Lung (tissue), 12 donors: ENCODE data around the gene WSCD2. TPM values are rescaled to one million over a fixed set of nuclear protein-coding genes. Genes with fewer than 3 reads are reported as not detected.

ENCODE experiments used
- ATAC-seq: fragments of 200-7000 bp; cut with Tn5 transposase; one replicate; pipeline ENCODE4 v1.9.1; 2020; ENCODE audit warnings: moderate number of reproducible peaks; ENCODE audit not compliant: insufficient read depth, low FRiP score
- DNase-seq, 3 donors: peaks; one replicate each; pipeline ENCODE4 v3.0.0-alpha.2; 2013 to 2017
- H3K27ac ChIP-seq, 2 donors: one replicate each; pipeline ENCODE4 v1.5.1; 2013; ENCODE audit warnings: mild to moderate bottlenecking in 2 of 2, moderate library complexity in 2 of 2, control low read depth in 1 of 2, inconsistent platforms in 1 of 2, low read depth in 1 of 2, low read length in 1 of 2
- H3K27me3 ChIP-seq, 3 donors: one replicate each; pipeline ENCODE4 v1.5.1; 2013; ENCODE audit warnings: low read length in 2 of 3; ENCODE audit not compliant: control insufficient read depth in 3 of 3, insufficient read depth in 3 of 3
- H3K36me3 ChIP-seq, 4 donors: one replicate each; pipeline ENCODE4 v1.5.1; 2013; ENCODE audit warnings: low read length in 4 of 4, mild to moderate bottlenecking in 1 of 4, moderate library complexity in 1 of 4; ENCODE audit not compliant: control insufficient read depth in 4 of 4, insufficient read depth in 4 of 4
- H3K4me1 ChIP-seq, 5 donors: one replicate each; pipeline ENCODE4 v1.5.1; 2013; ENCODE audit warnings: low read length in 5 of 5, mild to moderate bottlenecking in 2 of 5, moderate library complexity in 1 of 5; ENCODE audit not compliant: control insufficient read depth in 5 of 5, insufficient read depth in 5 of 5
- H3K4me3 ChIP-seq: one replicate; pipeline ENCODE4 v1.5.1; 2013; ENCODE audit warnings: mild to moderate bottlenecking, control low read depth, moderate library complexity
- H3K9ac ChIP-seq, 2 donors: one replicate each; pipeline ENCODE4 v1.5.1; 2013; ENCODE audit warnings: low read length in 2 of 2, control low read depth in 1 of 2; ENCODE audit not compliant: insufficient read depth in 1 of 2
- H3K9me3 ChIP-seq, 4 donors: one replicate each; pipeline ENCODE4 v1.5.1; 2013; ENCODE audit warnings: low read length in 3 of 4, mild to moderate bottlenecking in 1 of 4, moderate library complexity in 1 of 4; ENCODE audit not compliant: control insufficient read depth in 4 of 4, insufficient read depth in 3 of 4
- WGBS, 2 donors: extraction: QIAGEN DNeasy Blood & Tissue Kit; methylation state at CpG; one replicate each; pipeline ENCODE4 v1.1.7; 2013; 5-methylcytosine and 5-hydroxymethylcytosine counted together
- polyA plus RNA-seq, 2 donors: library from polyadenylated mRNA; stranded (reverse); fragments of 200-250 nt; gene quantifications; one replicate each; pipeline ENCODE4 v1.2.1, GENCODE V29; 2013
- total RNA-seq, 2 donors: library from RNA; depleted of rRNA in 1 of 2; stranded (reverse); fragments of >200 nt in 1 of 2; gene quantifications; one replicate each; pipeline ENCODE4 v1.2.1, GENCODE V29; 2014 to 2021
- TF ChIP-seq, protein P1 (sequence below): IDR thresholded peaks from 2 replicates; pipeline ENCODE4 v1.5.1; 2012; ENCODE audit warnings: mild to moderate bottlenecking; ENCODE audit errors: control extremely low read depth, extremely low read depth
- donor health status: control.
- donor health status: control.
- donor health status: Bipolar disorder and iron deficiency.
- donor health status: healthy.
- donor health status: DM: yes; HTN: yes; CAD: no.

The WSCD2 gene
- total and polyA plus RNA-seq, 4 donors, result 0.02 to 1.8 (median 0.40) TPM

DNA sequence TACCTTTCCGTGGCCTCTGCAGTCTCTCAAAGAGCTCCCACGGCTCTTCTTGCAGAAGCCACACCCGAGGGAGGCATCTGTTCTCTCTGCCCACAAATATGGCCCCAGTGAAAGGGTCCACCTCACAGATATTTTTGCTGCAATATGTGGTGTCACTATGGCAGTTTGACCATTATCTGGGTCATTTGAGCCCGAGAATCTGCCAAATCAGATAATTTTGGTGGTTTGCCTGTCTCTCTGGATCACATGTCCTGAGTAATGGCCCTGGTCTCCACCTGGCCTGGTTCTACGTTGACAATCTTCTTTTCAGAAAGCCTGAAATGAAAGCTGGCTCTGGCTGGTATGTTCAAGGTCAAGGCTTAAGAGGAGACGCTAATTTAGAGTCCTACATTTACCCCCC lies 5.7 kb upstream of the WSCD2 start:
- Histone ChIP-seq H3K27me3 (peaks cover 0 to 19% (median 16%) of the 10 kb centered on the region in 3 donors), H3K36me3 (no peaks in the 10 kb centered on the region), H3K4me3 (no peak overlapping the region), H3K9me3 (peaks cover 0 to 9% (median 1%) of the 10 kb centered on the region in 4 donors), H3K27ac (no peak overlapping the region), H3K4me1 (peaks cover 0 to 3% (median 0%) of the 10 kb centered on the region in 5 donors), H3K9ac (no peak overlapping the region)
- DNase-seq, result no peak
- TF ChIP-seq, protein P1, sequence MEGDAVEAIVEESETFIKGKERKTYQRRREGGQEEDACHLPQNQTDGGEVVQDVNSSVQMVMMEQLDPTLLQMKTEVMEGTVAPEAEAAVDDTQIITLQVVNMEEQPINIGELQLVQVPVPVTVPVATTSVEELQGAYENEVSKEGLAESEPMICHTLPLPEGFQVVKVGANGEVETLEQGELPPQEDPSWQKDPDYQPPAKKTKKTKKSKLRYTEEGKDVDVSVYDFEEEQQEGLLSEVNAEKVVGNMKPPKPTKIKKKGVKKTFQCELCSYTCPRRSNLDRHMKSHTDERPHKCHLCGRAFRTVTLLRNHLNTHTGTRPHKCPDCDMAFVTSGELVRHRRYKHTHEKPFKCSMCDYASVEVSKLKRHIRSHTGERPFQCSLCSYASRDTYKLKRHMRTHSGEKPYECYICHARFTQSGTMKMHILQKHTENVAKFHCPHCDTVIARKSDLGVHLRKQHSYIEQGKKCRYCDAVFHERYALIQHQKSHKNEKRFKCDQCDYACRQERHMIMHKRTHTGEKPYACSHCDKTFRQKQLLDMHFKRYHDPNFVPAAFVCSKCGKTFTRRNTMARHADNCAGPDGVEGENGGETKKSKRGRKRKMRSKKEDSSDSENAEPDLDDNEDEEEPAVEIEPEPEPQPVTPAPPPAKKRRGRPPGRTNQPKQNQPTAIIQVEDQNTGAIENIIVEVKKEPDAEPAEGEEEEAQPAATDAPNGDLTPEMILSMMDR, result no peak
- WGBS, 2 donors, result 76 to 84% methylated on average over 6 of the region's 6 CpGs
- ATAC-seq, result no peak

DNA sequence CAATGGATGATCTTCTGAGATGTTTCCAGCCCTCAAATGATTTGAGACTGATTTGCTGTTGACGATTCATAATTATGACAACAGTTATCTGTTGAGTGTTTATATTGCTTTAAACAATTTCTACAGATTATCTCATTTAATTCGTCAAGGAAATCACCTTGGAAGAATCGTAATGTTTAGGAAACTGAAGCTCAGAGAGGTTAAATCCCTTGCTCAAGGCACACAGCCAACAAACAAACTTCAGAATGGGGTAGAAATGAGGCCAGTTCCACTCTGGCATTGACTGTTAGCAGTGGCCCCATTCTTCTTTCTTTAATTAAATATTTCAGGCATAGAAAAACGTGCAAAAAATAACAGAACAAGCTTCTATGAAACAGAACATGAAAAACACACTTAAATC lies 4.0 kb upstream of the WSCD2 start:
- no peak overlapping the region for H3K9ac ChIP-seq
- peaks cover 0 to 13% (median 3%) of the 10 kb centered on the region in 5 donors for H3K4me1 ChIP-seq
- DNase-seq (no peak), ATAC-seq (no peak)
- no peak overlapping the region for H3K27ac ChIP-seq
- 51 to 66% methylated on average over 4 of the region's 4 CpGs for WGBS, 2 donors
- H3K4me3 ChIP-seq, result no peak overlapping the region
- TF ChIP-seq, protein P1, result no peak
- peaks cover 0 to 25% (median 18%) of the 10 kb centered on the region in 3 donors for H3K27me3 ChIP-seq
- peaks cover 0 to 9% (median 1%) of the 10 kb centered on the region in 4 donors for H3K9me3 ChIP-seq
- H3K36me3 ChIP-seq, result no peaks in the 10 kb centered on the region

DNA sequence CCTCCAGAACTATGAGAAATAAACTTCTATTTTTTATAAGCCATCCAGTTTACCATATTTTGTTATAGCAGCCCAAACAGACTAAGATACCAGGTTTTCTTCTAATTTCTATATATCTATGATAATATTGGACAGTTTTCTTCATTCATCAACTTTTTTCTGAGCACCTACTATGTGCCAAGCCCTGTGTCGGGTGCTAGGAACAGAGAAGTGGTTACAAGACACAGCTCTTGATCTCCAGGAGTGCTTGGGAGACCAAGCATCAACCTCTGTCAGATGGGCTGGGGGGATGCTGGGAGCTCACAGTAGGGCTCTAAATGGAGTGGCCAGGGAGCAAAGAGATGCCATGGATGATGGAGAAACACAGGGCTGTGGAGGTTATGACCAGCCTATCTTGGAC lies 2.9 kb upstream of the WSCD2 start:
- Histone ChIP-seq H3K4me3 (no peak overlapping the region), H3K9me3 (peaks cover 0 to 9% (median 1%) of the 10 kb centered on the region in 4 donors), H3K27ac (no peak overlapping the region), H3K27me3 (peaks cover 0 to 32% (median 18%) of the 10 kb centered on the region in 3 donors), H3K9ac (no peak overlapping the region), H3K4me1 (peaks cover 0 to 14% (median 0%) of the 10 kb centered on the region in 5 donors), H3K36me3 (no peaks in the 10 kb centered on the region)
- TF ChIP-seq, protein P1, result no peak
- DNase-seq, result no peak
- ATAC-seq, result no peak
- 81 to 86% methylated on average over 1 of the region's 1 CpG for WGBS, 2 donors

DNA sequence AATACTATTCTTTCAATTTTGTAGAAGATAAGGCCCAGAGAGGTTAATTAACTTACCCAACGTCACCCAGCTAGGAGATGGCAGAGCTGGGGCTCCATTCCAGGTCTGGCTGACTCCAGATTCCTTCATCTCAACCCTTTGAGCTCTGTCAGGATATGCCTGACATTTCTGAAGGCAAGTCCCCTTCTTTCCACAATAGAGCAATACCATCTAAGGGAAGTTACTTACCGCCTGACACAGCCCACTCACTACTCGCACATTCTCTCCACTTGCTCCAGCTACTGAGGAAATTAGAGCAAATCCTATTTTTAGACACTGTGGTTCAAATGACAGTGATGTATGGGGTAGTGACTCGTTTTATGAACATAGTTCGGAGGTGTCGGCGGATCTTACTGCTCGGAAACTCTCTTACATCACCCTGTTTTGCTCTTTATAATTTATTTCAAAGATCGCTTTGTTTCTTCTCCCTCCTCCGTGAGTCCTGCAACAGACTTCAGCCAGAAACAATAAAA lies 2.0 kb upstream of the WSCD2 start:
- H3K4me3 ChIP-seq, result no peak overlapping the region
- no peaks in the 10 kb centered on the region for H3K36me3 ChIP-seq
- H3K27ac ChIP-seq, result no peak overlapping the region
- no peak overlapping the region for H3K9ac ChIP-seq
- TF ChIP-seq, protein P1, result no peak
- ATAC-seq (no peak), DNase-seq (no peak)
- H3K27me3 ChIP-seq, result peaks cover 0 to 36% (median 21%) of the 10 kb centered on the region in 3 donors
- WGBS, 2 donors, result 33 to 36% methylated on average over 10 of the region's 10 CpGs
- peaks cover 0 to 9% (median 1%) of the 10 kb centered on the region in 4 donors for H3K9me3 ChIP-seq
- H3K4me1 ChIP-seq, result peaks cover 0 to 14% (median 0%) of the 10 kb centered on the region in 5 donors
